Tibial nerve (tissue), 4 donors: ENCODE results near the gene PLCD3.

Source experiments
- EP300 ChIP-seq, 2 donors: sonication (generic); formaldehyde crosslinking; IDR thresholded peaks; one replicate each; pipeline ENCODE4 v1.6.1; 2017; ENCODE audit warnings: antibody characterized with exemption in 2 of 2, mild to moderate bottlenecking in 1 of 2
- POLR2A ChIP-seq, 2 donors: fragments of 450-650 bp; IDR thresholded peaks; one replicate each; pipeline ENCODE4 v1.6.1; 2017; ENCODE audit warnings: antibody characterized with exemption in 2 of 2, mild to moderate bottlenecking in 2 of 2, moderate library complexity in 2 of 2
- TF ChIP-seq, protein P1 (sequence below), 5 experiments: fragments of 200-600 bp in 3 of 5; fragments of 450-650 bp in 2 of 5; sonication (generic) in 3 of 5; IDR thresholded peaks; one replicate each; pipeline ENCODE4 v1.5.1; 2016 to 2019; ENCODE audit warnings: antibody characterized with exemption in 5 of 5, mild to moderate bottlenecking in 3 of 5, moderate library complexity in 2 of 5

- TF ChIP-seq, protein P1, sequence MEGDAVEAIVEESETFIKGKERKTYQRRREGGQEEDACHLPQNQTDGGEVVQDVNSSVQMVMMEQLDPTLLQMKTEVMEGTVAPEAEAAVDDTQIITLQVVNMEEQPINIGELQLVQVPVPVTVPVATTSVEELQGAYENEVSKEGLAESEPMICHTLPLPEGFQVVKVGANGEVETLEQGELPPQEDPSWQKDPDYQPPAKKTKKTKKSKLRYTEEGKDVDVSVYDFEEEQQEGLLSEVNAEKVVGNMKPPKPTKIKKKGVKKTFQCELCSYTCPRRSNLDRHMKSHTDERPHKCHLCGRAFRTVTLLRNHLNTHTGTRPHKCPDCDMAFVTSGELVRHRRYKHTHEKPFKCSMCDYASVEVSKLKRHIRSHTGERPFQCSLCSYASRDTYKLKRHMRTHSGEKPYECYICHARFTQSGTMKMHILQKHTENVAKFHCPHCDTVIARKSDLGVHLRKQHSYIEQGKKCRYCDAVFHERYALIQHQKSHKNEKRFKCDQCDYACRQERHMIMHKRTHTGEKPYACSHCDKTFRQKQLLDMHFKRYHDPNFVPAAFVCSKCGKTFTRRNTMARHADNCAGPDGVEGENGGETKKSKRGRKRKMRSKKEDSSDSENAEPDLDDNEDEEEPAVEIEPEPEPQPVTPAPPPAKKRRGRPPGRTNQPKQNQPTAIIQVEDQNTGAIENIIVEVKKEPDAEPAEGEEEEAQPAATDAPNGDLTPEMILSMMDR (IDR thresholded peaks at IDR 0.05), result no peak
- no peak for TF ChIP-seq POLR2A (IDR thresholded peaks at IDR 0.05)
- TF ChIP-seq EP300 (IDR thresholded peaks at IDR 0.05), result no peak
These were observed 13.6 kb downstream of the PLCD3 start for GRCh38 chr17:45118691-45119090.
